SHP77 treated with DMSO at 0.1 percent for 48 hours (cell line): Measurements from ENCODE around the gene MAPKAPK3.

Experiments
- DNase-seq: peaks from one replicate; lab custom pipeline; 2025; lab: John Stamatoyannopoulos, UW

MAPKAPK3 gene

DNA sequence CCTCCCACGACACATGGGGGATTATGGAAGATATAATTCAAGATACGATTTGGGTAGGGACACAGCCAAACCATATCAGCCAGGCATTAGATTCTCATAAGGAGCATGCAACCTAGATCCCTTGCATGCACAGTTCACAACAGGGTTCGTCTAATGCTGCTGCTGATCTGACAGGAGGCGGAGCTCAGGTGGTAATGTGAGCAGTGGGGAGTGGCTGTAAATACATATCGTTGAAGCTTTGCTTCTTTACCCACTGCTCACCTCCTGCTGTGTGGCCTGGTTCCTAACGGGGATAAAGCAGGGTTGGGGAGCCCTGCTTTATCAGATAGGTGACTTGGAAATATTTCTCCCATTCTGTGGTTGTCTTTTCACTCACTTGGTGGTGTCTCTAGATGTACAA lies 72.6 kb downstream of the MAPKAPK3 start:
- no peak for DNase-seq

DNA sequence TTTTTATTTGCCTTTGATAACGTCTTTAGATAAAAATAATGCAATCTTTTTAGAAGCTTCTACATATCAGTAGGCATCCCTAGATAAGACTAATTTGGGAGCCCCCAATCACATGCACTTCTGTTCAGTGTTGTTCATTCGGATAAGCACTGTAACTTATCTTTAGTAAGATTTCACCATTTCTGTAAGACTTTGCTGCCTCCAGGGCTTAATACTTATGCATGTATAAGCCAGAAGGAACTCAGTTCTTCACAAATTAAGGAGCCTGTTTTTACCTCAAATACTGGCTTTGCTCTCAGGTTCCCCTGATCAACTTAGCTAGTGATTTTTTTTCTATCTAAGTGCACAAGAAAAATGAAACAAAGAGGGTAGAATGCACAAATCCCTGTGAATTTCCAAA lies 78.1 kb downstream of the MAPKAPK3 start:
- DNase-seq = no peak

DNA sequence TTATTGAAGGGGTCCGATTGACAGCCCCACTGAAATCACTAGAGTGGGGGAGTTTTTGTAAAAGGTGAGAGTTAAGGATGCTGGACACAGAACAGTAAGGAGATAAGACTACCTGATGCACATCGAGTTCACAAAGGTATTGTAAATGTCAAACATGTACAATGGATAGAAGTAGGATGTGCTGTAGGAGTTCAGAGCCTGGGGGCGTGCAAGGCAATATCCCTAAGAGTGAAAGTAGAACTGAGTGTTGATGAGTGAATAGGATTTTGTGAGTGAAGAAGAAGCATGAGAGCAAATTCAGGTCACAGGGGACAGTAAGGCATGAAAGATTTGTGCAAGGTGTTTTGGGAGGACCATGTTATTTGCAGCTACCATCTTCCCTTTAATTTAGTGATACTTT lies 79.3 kb downstream of the MAPKAPK3 start:
- DNase-seq = no peak

DNA sequence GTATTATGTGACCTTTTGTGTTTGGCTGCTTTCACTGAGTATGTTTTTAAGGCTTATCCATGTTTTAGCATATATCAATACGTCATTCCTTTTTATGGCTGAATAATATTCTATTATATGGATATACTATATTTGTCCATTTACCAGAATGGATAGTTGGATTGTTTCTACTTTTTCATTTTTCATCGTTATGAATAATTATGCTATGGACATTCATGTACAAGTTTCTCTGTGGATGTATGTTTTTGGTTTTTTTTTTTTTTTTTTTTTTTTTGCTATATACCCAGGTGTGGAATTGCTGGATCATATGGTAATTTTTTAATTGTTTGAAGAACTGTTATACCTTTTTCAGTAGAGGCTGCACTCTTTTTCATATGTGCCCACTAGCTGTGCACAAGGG lies 81.3 kb downstream of the MAPKAPK3 start:
- DNase-seq = no peak
